Measurements from ENCODE around the gene RPTOR.

The RPTOR gene

GRCh38 chr17:80898716-80899115 lies 354.1 kb downstream of the RPTOR start:
- no peak overlapping the region for H3K27ac ChIP-seq
- no peak for TF ChIP-seq CTCF (IDR thresholded peaks at IDR 0.05)
- H3K4me3 ChIP-seq = no peak overlapping the region
- no peak for DNase-seq (ENCODE audit: low spot score)

- Histone ChIP-seq H3K27ac (no peak overlapping the region), H3K4me3 (no peak overlapping the region)
- TF ChIP-seq CTCF (IDR thresholded peaks at IDR 0.05) = no peak
- DNase-seq (ENCODE audit: low spot score) = no peak
Measured at GRCh38 chr17:80899402-80900268, 355.0 kb downstream of the RPTOR start.

GRCh38 chr17:80901319-80901718 lies 356.7 kb downstream of the RPTOR start:
- no peak overlapping the region for H3K27ac ChIP-seq
- H3K4me3 ChIP-seq = no peak overlapping the region

GRCh38 chr17:80902197-80902962 lies 357.7 kb downstream of the RPTOR start:
- no peak overlapping the region for H3K27ac ChIP-seq
- H3K4me3 ChIP-seq = no peak overlapping the region
- no peak for DNase-seq (ENCODE audit: low spot score)
- TF ChIP-seq CTCF (IDR thresholded peaks at IDR 0.05) = no peak

More at GRCh38 chr17:80901319-80901718, 356.7 kb downstream of the RPTOR start:
- DNase-seq (ENCODE audit: low spot score) = no peak
- no peak for TF ChIP-seq CTCF (IDR thresholded peaks at IDR 0.05)

- TF ChIP-seq CTCF (IDR thresholded peaks at IDR 0.05) = no peak
- no peak overlapping the region for H3K4me3 ChIP-seq
- no peak overlapping the region for H3K27ac ChIP-seq
- no peak for DNase-seq (ENCODE audit: low spot score)
Measured at GRCh38 chr17:80902963-80903611, 358.4 kb downstream of the RPTOR start.

- Histone ChIP-seq H3K27ac (no peak overlapping the region), H3K4me3 (no peak overlapping the region)
- no peak for TF ChIP-seq CTCF (IDR thresholded peaks at IDR 0.05)
- no peak for DNase-seq (ENCODE audit: low spot score)
Measured at GRCh38 chr17:80904036-80904753, 359.6 kb downstream of the RPTOR start.

Measured in coronary artery (tissue), 2 donors.